ENCODE measurements around the gene THRB.

DNA sequence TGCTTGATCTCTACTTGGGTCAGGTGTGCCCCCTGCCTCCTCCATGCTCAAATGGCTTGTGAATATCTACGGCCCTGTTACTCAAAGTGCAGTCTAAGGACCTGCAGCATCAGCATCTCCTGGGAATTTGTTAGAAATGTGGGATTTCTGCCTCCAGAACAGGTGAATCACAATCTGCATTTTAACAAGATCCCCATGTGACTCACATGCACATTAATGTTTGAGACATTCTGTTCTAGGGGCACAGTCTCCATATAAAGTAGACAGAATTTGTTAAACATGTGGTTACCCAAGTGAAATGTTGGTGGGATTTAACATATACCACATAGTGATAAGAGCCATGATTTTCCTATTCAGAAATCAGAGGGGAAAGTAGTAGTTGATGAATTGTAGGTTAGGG is 293.3 kb downstream of the THRB start:
- TF ChIP-seq, protein P1, sequence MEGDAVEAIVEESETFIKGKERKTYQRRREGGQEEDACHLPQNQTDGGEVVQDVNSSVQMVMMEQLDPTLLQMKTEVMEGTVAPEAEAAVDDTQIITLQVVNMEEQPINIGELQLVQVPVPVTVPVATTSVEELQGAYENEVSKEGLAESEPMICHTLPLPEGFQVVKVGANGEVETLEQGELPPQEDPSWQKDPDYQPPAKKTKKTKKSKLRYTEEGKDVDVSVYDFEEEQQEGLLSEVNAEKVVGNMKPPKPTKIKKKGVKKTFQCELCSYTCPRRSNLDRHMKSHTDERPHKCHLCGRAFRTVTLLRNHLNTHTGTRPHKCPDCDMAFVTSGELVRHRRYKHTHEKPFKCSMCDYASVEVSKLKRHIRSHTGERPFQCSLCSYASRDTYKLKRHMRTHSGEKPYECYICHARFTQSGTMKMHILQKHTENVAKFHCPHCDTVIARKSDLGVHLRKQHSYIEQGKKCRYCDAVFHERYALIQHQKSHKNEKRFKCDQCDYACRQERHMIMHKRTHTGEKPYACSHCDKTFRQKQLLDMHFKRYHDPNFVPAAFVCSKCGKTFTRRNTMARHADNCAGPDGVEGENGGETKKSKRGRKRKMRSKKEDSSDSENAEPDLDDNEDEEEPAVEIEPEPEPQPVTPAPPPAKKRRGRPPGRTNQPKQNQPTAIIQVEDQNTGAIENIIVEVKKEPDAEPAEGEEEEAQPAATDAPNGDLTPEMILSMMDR (IDR thresholded peaks at IDR 0.05) = no peak
- TF ChIP-seq POLR2A (IDR thresholded peaks at IDR 0.05) = no peak
